OCI-LY7 (cell line): Measurements from ENCODE around the gene RAP1A. TPM values are rescaled to one million over a fixed set of nuclear protein-coding genes. Genes with fewer than 3 reads are reported as not detected.

Source experiments
- BruUV-seq: library from RNA; stranded (reverse); fragments of 400-500 nt; replicated peaks from 2 replicates; lab custom pipeline; 2021; lab: Mats Ljungman, UMichigan
- CTCF ChIA-PET: fragments of 300-600 bp; sonication (Branson Sonifier 250); formaldehyde crosslinking; loops from one replicate; lab custom pipeline; 2022; ENCODE audit warnings: antibody characterized with exemption; ENCODE audit not compliant: unreplicated experiment; lab: Charles Lee
- POLR2A ChIA-PET: fragments of 300-600 bp; sonication (Branson Sonifier 250); formaldehyde crosslinking; loops from one replicate; lab custom pipeline; 2022; ENCODE audit warnings: antibody characterized with exemption; lab: Charles Lee
- DNase-seq: peaks from one replicate; pipeline ENCODE4 v3.0.0-alpha.2; 2015; ENCODE audit warnings: low spot score
- H2AFZ ChIP-seq: fragments of 200-600 bp; sonication (generic), shearing (Covaris generic); 2 replicates; pipeline ENCODE4 v1.6.1; 2014; ENCODE audit warnings: mild to moderate bottlenecking, antibody characterized with exemption, low read length, moderate library complexity
- H3K27ac ChIP-seq: fragments of 200-600 bp; sonication (generic); 2 replicates; pipeline ENCODE4 v1.5.1; 2014; ENCODE audit warnings: mixed run types, low read depth, mild to moderate bottlenecking, moderate library complexity, low read length, inconsistent platforms; ENCODE audit not compliant: poor library complexity, severe bottlenecking
- H3K36me3 ChIP-seq: fragments of 200-600 bp; sonication (generic); 2 replicates; pipeline ENCODE4 v1.6.1; 2014; ENCODE audit warnings: mild to moderate bottlenecking, antibody characterized with exemption, low read length, moderate library complexity, mixed read lengths; ENCODE audit not compliant: insufficient read depth
- H3K4me1 ChIP-seq: fragments of 200-600 bp; sonication (generic); 2 replicates; pipeline ENCODE4 v1.5.1; 2014; ENCODE audit warnings: mild to moderate bottlenecking, low read length; ENCODE audit not compliant: insufficient read depth, poor library complexity, severe bottlenecking
- H3K4me2 ChIP-seq: fragments of 200-600 bp; sonication (generic); 2 replicates; pipeline ENCODE4 v1.6.1; 2014; ENCODE audit warnings: mild to moderate bottlenecking, low read length
- H3K4me3 ChIP-seq: fragments of 200-600 bp; sonication (generic); 2 replicates; pipeline ENCODE4 v1.5.1; 2014; ENCODE audit warnings: mild to moderate bottlenecking, low read depth, low read length; ENCODE audit not compliant: poor library complexity, severe bottlenecking
- H3K79me2 ChIP-seq: fragments of 200-600 bp; sonication (generic); 2 replicates; pipeline ENCODE4 v1.6.1; 2016; ENCODE audit warnings: low read depth, mild to moderate bottlenecking, low read length, moderate library complexity, mixed read lengths; ENCODE audit not compliant: insufficient read depth
- H3K9me2 ChIP-seq: fragments of 200-600 bp; sonication (generic); 2 replicates; pipeline ENCODE4 v1.6.1; 2016; ENCODE audit warnings: mild to moderate bottlenecking, low read length, mixed read lengths; ENCODE audit not compliant: insufficient read depth
- H3K9me3 ChIP-seq: fragments of 200-600 bp; sonication (generic); 2 replicates; pipeline ENCODE4 v1.6.1; 2014; ENCODE audit warnings: mild to moderate bottlenecking, mixed run types, low read length, mixed read lengths
- H4K20me1 ChIP-seq: fragments of 200-600 bp; sonication (generic); 2 replicates; pipeline ENCODE4 v1.6.1; 2014; ENCODE audit warnings: mild to moderate bottlenecking, antibody characterized with exemption, low read length, moderate library complexity, mixed read lengths; ENCODE audit not compliant: insufficient read depth
- CTCF ChIP-seq: fragments of 200-600 bp; sonication (generic); conservative IDR thresholded peaks from 2 replicates; pipeline ENCODE4 v1.5.1; 2014; ENCODE audit warnings: mild to moderate bottlenecking, antibody characterized with exemption, low read length, moderate library complexity, mixed read lengths
- EZH2phosphoT487 ChIP-seq: fragments of 200-600 bp; sonication (generic); IDR thresholded peaks from 2 replicates; pipeline ENCODE4 v1.6.1; 2018; ENCODE audit warnings: low read depth, borderline replicate concordance, mild to moderate bottlenecking, mixed run types, antibody characterized with exemption, low read length, moderate library complexity, mixed read lengths
- intact Hi-C: fragments of 100-400 bp; cut with micrococcal nuclease; formaldehyde crosslinking; loops from one replicate; pipeline ENCODE4 v1.10.0; 2022; ENCODE audit not compliant: unreplicated experiment
- small RNA-seq: library from RNA; depleted of rRNA; stranded (forward); fragments of <200 nt; gene quantifications from one replicate; pipeline ENCODE3, GENCODE V24; 2014
- total RNA-seq, 2 experiments: library from RNA; depleted of rRNA in 1 of 2; stranded (reverse); fragments of >200 nt in 1 of 2; shearing (Covaris generic) in 1 of 2; gene quantifications; 2 replicates each; pipeline ENCODE4 v1.2.3, GENCODE V29; 2014 to 2022

The RAP1A gene
- total RNA-seq, 2 experiments from 2014 or later = 10.4 to 86.3 TPM

DNA sequence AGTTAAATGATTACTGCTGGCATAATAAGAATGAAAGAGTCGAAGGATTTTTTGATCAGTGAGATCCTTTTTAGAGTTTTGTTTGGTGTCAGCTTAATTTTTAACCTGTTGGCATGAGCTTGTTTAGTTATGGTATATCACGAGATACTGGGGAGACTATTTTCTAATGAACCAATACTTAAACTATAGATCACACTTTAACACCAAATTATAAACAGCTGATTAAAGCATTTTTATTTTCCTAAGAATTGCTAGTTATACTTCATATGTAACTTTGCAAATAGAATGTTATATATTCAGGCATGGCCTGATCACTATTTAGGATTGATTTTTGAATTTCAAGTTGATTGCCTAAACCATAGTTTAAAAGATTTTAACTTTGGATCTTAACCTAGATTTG lies 142.1 kb downstream of the RAP1A start:
- Histone ChIP-seq H3K4me3 (no peak overlapping the region), H3K36me3 (peaks cover 96% of the 10 kb centered on the region), H3K9me3 (no peaks in the 10 kb centered on the region), H4K20me1 (peaks cover 6% of the 10 kb centered on the region; the same call in 1 of the 2 replicates), H3K9me2 (no peaks in the 10 kb centered on the region), H3K4me2 (no peak overlapping the region), H3K79me2 (peaks cover 38% of the 10 kb centered on the region), H3K4me1 (peaks cover 16% of the 10 kb centered on the region), H2AFZ (no peak overlapping the region), H3K27ac (no peak overlapping the region)
- ChIA-PET POLR2A (no interaction called here), CTCF (no interaction called here)
- no peak for DNase-seq
- intact Hi-C loops = no loop called here
- no TSS peak for BruUV-seq
- TF ChIP-seq CTCF (no peak), EZH2phosphoT487 (no peak)

DNA sequence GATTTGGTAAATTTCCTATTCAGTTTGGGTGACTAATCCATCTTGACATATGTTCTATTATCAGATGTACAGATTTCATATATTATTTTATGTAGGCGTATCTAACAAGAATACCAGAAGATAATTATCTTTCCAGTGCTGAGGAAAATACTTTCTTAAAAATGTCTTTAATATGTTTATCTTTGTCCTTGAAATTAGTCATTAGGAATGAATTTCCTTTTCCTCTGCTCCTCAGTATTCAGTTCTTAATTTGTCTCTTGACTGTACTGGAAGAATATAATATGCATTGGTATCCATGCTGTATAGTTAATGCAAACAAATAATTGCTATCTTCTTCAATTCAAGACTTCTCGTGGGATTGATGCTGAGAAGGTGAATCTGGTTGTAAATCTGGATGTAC lies 142.7 kb downstream of the RAP1A start:
- no TSS peak for BruUV-seq
- Histone ChIP-seq H3K4me3 (no peak overlapping the region), H3K4me1 (peaks cover 10% of the 10 kb centered on the region), H3K4me2 (no peak overlapping the region), H3K79me2 (peaks cover 38% of the 10 kb centered on the region), H3K27ac (no peak overlapping the region), H3K9me3 (no peaks in the 10 kb centered on the region), H4K20me1 (peaks cover 1% of the 10 kb centered on the region; the same call in 1 of the 2 replicates), H2AFZ (no peak overlapping the region), H3K9me2 (no peaks in the 10 kb centered on the region), H3K36me3 (peaks cover 97% of the 10 kb centered on the region)
- no peak for DNase-seq
- POLR2A ChIA-PET = no interaction called here
- intact Hi-C loops = no loop called here
- CTCF ChIA-PET = no interaction called here
- TF ChIP-seq CTCF (no peak), EZH2phosphoT487 (no peak)

Small RNA genes within 50 kb of the gene (small RNA-seq; reads per million reads assigned to genes)
- 0.36 reads per million for gene INKA2
- not detected for gene RNU6-151P

Other genes with a start within 250 kb of the RAP1A start
- 3.8 and 4.1 TPM in 2 replicates for gene OVGP1, start 192.1 kb upstream of the RAP1A start, total RNA-seq (2014; rRNA removed; shearing (Covaris generic))
- 0.93 and 2.0 TPM in 2 replicates for gene OVGP1, start 192.1 kb upstream of the RAP1A start, total RNA-seq (2022)
- gene WDR77, start 170.5 kb upstream of the RAP1A start, total RNA-seq (2014; rRNA removed; shearing (Covaris generic)) = 63.0 and 97.3 TPM in 2 replicates
- 59.9 and 66.4 TPM in 2 replicates for gene WDR77, start 170.5 kb upstream of the RAP1A start, total RNA-seq (2022)
- 286 and 291 TPM in 2 replicates for gene ATP5PB, start 170.3 kb upstream of the RAP1A start, total RNA-seq (2014; rRNA removed; shearing (Covaris generic))
- gene ATP5PB, start 170.3 kb upstream of the RAP1A start, total RNA-seq (2022) = 285 and 303 TPM in 2 replicates
- 0.39 and 1.3 TPM in 2 replicates for gene C1orf162, start 145.8 kb upstream of the RAP1A start, total RNA-seq (2014; rRNA removed; shearing (Covaris generic))
- gene C1orf162, start 145.8 kb upstream of the RAP1A start, total RNA-seq (2022) = 1.1 and 1.4 TPM in 2 replicates
- not detected in 2 replicates for gene ADORA3, start 116.2 kb upstream of the RAP1A start, total RNA-seq (2014; rRNA removed; shearing (Covaris generic))
- 0.17 TPM in 1 of 2 replicates, not detected in the other for gene ADORA3, start 116.2 kb upstream of the RAP1A start, total RNA-seq (2022)
- gene TMIGD3, start 116.2 kb upstream of the RAP1A start, total RNA-seq (2014; rRNA removed; shearing (Covaris generic)) = not detected in 2 replicates
- not detected in 2 replicates for gene TMIGD3, start 116.2 kb upstream of the RAP1A start, total RNA-seq (2022)
- gene INKA2, start 119.6 kb downstream of the RAP1A start, total RNA-seq (2014; rRNA removed; shearing (Covaris generic)) = 3.9 and 4.1 TPM in 2 replicates
- gene INKA2, start 119.6 kb downstream of the RAP1A start, total RNA-seq (2022) = 10.8 and 12.2 TPM in 2 replicates
- 28.8 and 32.9 TPM in 2 replicates for gene DDX20, start 136.1 kb downstream of the RAP1A start, total RNA-seq (2014; rRNA removed; shearing (Covaris generic))
- gene DDX20, start 136.1 kb downstream of the RAP1A start, total RNA-seq (2022) = 23.0 and 30.0 TPM in 2 replicates